Measurements from ENCODE around the gene FCGR1A.
"Not testable (repeated sequence)": the region's sequence is repeated elsewhere in the genome, so short reads cannot be mapped to it uniquely, and the experiment has no call there.

- not testable (repeated sequence) for TF ChIP-seq CTCF (IDR thresholded peaks at IDR 0.05); EZH2 (IDR thresholded peaks at IDR 0.05; ENCODE audit: borderline replicate concordance, insufficient read depth, low read depth, low read length, poor library complexity, severe bottlenecking)
Observed at GRCh38 chr1:149812893-149813801, 30.7 kb downstream of the FCGR1A start.

Measured in B cell (primary cell).